ENCODE results near the gene CNTN2. TPM values are rescaled to one million over a fixed set of nuclear protein-coding genes. Genes with fewer than 3 reads are reported as not detected.
A peak's percentile ranks its signal among the peaks of the same experiment; 100 is the strongest.

CNTN2 gene
- polyA plus RNA-seq, 1 donor (not counting 4 experiments of a cell fraction or from before 2014, with no cell fraction given): not detected

DNA sequence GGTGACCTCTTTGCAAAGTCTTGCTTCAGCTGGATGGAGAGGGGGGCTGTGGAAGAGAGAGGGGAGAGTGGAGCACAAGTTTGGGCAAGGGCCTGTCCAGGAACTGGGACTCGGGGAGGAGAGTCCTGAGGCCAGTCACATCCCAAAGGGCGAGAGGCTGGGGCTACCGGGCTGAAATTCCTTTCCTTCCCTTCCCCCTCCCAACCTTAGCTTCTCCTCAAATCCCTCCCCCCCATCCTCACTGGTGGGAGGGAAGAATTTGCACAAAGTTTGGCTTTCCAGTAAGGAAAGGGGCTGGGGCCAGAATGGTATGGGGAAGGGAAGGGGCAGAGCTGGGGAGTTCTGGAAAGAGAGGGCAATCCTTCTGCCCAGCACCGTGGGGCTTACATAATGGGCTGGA lies 854 bp downstream of the CNTN2 start:
- no peak overlapping the region for H3K9ac ChIP-seq (ENCODE audit: control insufficient read depth, extremely low read depth, insufficient read depth, low read length)
- H3K36me3 ChIP-seq (ENCODE audit: control insufficient read depth in 2 of 2, extremely low read depth in 1 of 2, insufficient read depth in 2 of 2, low read length in 2 of 2): no peaks in the 10 kb centered on the region
- no peak overlapping the region for H3K4me2 ChIP-seq (ENCODE audit: control insufficient read depth, extremely low read depth, insufficient read depth, low read depth, low read length)
- H4K20me1 ChIP-seq (ENCODE audit: control insufficient read depth, extremely low read depth, insufficient read depth, low read length): no peaks in the 10 kb centered on the region
- H3K27me3 ChIP-seq (ENCODE audit: control insufficient read depth, extremely low read depth, insufficient read depth, low read length): peaks cover 79% of the 10 kb centered on the region
- no peaks in the 10 kb centered on the region for H3K79me2 ChIP-seq (ENCODE audit: control insufficient read depth, insufficient read depth, low read length)
- H3K9me3 ChIP-seq (ENCODE audit: control insufficient read depth, low read depth, low read length): no peaks in the 10 kb centered on the region
- FAIRE-seq (no peak), DNase-seq (ENCODE audit: low read depth, low spot score) (no peak)
- dilution Hi-C loops (cut with MboI; ENCODE audit: extremely low pct_ligation_motif_present, low sequenced_read_pairs): no loop called here
- no peaks in the 10 kb centered on the region for H3K9me1 ChIP-seq (ENCODE audit: control insufficient read depth, extremely low read depth, insufficient read depth, low read length)
- H3K4me1 ChIP-seq (ENCODE audit: control insufficient read depth, extremely low read depth, insufficient read depth, low read length): no peaks in the 10 kb centered on the region
- TF ChIP-seq, protein P1, sequence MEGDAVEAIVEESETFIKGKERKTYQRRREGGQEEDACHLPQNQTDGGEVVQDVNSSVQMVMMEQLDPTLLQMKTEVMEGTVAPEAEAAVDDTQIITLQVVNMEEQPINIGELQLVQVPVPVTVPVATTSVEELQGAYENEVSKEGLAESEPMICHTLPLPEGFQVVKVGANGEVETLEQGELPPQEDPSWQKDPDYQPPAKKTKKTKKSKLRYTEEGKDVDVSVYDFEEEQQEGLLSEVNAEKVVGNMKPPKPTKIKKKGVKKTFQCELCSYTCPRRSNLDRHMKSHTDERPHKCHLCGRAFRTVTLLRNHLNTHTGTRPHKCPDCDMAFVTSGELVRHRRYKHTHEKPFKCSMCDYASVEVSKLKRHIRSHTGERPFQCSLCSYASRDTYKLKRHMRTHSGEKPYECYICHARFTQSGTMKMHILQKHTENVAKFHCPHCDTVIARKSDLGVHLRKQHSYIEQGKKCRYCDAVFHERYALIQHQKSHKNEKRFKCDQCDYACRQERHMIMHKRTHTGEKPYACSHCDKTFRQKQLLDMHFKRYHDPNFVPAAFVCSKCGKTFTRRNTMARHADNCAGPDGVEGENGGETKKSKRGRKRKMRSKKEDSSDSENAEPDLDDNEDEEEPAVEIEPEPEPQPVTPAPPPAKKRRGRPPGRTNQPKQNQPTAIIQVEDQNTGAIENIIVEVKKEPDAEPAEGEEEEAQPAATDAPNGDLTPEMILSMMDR (optimal IDR thresholded peaks at IDR 0.05 in 1 of 3, IDR thresholded peaks at IDR 0.05 in 1 of 3, conservative IDR thresholded peaks at IDR 0.05 in 1 of 3; ENCODE audit: extremely low read depth in 1 of 3, insufficient read depth in 2 of 3, low read length in 3 of 3): no peak
- no peak for TF ChIP-seq EZH2 (IDR thresholded peaks at IDR 0.05; ENCODE audit: low read length)
- no peak overlapping the region for H2AFZ ChIP-seq (ENCODE audit: control insufficient read depth, low read length)
- H3K27ac ChIP-seq (ENCODE audit: control insufficient read depth, insufficient read depth, low read length): no peak overlapping the region
- no peak overlapping the region for H3K4me3 ChIP-seq (ENCODE audit: control insufficient read depth in 2 of 3, extremely low read depth in 1 of 3, insufficient read depth in 2 of 3, low read depth in 1 of 3, low read length in 3 of 3)

DNA sequence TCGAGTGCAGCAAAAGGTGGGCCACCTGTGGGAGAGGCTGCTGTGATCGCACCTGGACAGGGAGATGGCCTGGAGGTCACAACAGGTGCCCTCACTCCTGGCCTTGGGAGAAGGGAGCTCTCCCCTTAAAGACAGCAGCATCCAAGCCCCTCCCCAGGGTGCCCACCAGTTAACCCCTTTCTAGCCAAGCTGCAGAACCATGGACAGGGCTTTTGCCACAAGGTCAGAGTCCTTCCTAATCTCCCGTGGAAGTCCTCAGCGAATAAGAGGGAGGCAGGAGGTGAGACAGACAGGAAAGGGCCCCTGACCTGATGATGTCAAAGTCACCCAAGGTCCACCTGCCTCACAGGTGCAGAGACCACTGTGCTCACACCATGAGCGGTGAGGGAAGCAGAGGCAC lies 1.7 kb downstream of the CNTN2 start:
- Histone ChIP-seq H3K27me3 (ENCODE audit: control insufficient read depth, extremely low read depth, insufficient read depth, low read length) (peaks cover 78% of the 10 kb centered on the region), H3K36me3 (ENCODE audit: control insufficient read depth in 2 of 2, extremely low read depth in 1 of 2, insufficient read depth in 2 of 2, low read length in 2 of 2) (no peaks in the 10 kb centered on the region), H3K9me3 (ENCODE audit: control insufficient read depth, low read depth, low read length) (no peaks in the 10 kb centered on the region), H4K20me1 (ENCODE audit: control insufficient read depth, extremely low read depth, insufficient read depth, low read length) (no peaks in the 10 kb centered on the region), H3K9me1 (ENCODE audit: control insufficient read depth, extremely low read depth, insufficient read depth, low read length) (no peaks in the 10 kb centered on the region), H3K4me1 (ENCODE audit: control insufficient read depth, extremely low read depth, insufficient read depth, low read length) (no peaks in the 10 kb centered on the region), H3K4me2 (ENCODE audit: control insufficient read depth, extremely low read depth, insufficient read depth, low read depth, low read length) (no peak overlapping the region), H3K27ac (ENCODE audit: control insufficient read depth, insufficient read depth, low read length) (no peak overlapping the region), H2AFZ (ENCODE audit: control insufficient read depth, low read length) (no peak overlapping the region), H3K4me3 (ENCODE audit: control insufficient read depth in 2 of 3, extremely low read depth in 1 of 3, insufficient read depth in 2 of 3, low read depth in 1 of 3, low read length in 3 of 3) (no peak overlapping the region), H3K79me2 (ENCODE audit: control insufficient read depth, insufficient read depth, low read length) (no peaks in the 10 kb centered on the region), H3K9ac (ENCODE audit: control insufficient read depth, extremely low read depth, insufficient read depth, low read length) (no peak overlapping the region)
- dilution Hi-C loops (cut with MboI; ENCODE audit: extremely low pct_ligation_motif_present, low sequenced_read_pairs): no loop called here
- DNase-seq (ENCODE audit: low read depth, low spot score) (no peak), FAIRE-seq (no peak)
- TF ChIP-seq, protein P1 (optimal IDR thresholded peaks at IDR 0.05 in 1 of 3, IDR thresholded peaks at IDR 0.05 in 1 of 3, conservative IDR thresholded peaks at IDR 0.05 in 1 of 3; ENCODE audit: extremely low read depth in 1 of 3, insufficient read depth in 2 of 3, low read length in 3 of 3): no peak
- peak; percentile 22 for TF ChIP-seq EZH2 (IDR thresholded peaks at IDR 0.05; ENCODE audit: low read length)
